Renal cortex interstitium (tissue), 11 donors: ENCODE data around the gene CTNND2. TPM values are rescaled to one million over a fixed set of nuclear protein-coding genes. Genes with fewer than 3 reads are reported as not detected.

ENCODE experiments used
- DNase-seq, 11 donors: peaks; one replicate each; pipeline ENCODE4 v3.0.0-alpha.2; 2013; ENCODE audit warnings: low read depth in 9 of 11, low spot score in 4 of 11; ENCODE audit errors: extremely low read depth in 1 of 11
- polyA plus RNA-seq, 3 donors: library from polyadenylated mRNA; unstranded; fragments of 120-200 nt; gene quantifications; one replicate each; pipeline ENCODE4 v1.2.1, GENCODE V29; 2013; ENCODE audit not compliant: insufficient read length in 3 of 3

CTNND2 gene
- polyA plus RNA-seq, 3 donors, result 2.0 to 2.4 (median 2.3) TPM

DNA sequence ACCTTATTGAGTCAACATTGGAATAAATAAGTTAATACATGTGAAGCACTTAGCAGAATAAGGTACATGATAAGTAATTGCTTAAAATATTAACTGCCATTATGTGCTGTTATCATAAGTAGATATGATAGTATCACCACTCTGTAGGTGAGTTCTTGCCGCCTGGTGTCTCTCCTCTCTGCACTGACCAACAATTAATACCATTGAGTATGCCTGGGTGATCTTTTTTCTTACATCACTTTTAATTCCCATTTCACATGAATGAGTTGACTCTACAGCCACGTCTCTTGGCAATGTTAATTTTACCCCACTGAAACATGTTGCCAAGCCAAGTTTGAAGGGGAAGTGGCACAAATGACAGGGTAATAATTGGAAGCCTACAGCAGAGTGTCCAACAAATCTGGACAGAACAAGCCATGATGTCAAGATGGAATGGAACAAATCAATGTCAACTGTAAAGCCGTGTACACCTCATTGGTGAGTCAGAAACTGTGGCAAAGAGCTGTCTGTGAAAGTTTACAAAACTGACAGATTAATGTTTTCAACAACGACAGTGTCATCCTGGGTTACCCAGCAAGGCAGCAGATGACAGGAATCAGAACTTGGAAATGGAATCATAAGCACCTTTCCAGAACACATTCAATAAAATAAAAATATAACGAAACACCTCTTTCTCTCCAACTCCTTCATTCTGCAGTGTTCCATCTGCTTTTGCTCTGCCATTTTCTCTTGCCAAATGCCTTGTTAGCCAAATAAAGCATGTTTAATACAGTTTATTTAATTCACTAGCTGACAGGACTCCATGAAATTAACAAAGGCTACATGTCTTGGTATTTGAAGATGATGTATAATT, 330.9 kb downstream of the CTNND2 start:
- no peak for DNase-seq

DNA sequence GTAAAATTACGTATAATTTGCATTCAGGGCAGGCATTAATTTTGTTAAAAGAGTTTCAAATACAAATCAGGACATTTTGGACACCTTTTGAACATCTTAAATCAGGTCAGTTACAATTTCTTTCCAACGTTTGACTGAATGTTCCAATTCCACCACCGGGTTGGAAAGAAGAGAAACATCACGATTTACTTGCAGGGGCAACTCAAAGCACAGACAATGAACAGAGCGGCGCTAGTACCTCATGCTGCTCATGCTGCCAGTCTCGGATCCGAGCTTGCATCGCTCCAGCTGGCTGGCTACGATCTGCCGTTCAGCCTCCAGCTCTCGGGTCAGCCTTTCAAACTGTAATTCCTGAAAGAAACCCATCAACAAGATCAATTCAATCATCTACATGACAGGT, 339.5 kb downstream of the CTNND2 start:
- DNase-seq, result no peak

DNA sequence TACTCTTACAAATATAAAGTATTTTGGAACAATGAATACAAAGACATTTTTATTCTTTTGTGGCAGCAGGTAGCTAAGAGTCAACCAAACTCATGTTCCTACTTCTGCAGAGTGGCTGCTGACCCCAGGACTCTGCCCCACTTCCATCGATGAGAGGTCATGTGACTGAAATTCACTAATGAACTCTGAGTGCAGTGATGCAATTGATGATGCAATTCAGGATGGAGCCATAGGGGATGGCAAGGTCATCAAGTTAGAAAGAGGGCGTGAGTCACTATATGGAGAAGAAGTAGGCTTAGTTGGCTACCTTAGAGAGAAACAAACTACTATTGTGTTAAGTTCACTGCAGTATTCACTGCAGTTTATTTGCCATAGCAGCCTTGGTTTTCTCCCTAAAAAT, 340.4 kb downstream of the CTNND2 start:
- DNase-seq, result no peak

DNA sequence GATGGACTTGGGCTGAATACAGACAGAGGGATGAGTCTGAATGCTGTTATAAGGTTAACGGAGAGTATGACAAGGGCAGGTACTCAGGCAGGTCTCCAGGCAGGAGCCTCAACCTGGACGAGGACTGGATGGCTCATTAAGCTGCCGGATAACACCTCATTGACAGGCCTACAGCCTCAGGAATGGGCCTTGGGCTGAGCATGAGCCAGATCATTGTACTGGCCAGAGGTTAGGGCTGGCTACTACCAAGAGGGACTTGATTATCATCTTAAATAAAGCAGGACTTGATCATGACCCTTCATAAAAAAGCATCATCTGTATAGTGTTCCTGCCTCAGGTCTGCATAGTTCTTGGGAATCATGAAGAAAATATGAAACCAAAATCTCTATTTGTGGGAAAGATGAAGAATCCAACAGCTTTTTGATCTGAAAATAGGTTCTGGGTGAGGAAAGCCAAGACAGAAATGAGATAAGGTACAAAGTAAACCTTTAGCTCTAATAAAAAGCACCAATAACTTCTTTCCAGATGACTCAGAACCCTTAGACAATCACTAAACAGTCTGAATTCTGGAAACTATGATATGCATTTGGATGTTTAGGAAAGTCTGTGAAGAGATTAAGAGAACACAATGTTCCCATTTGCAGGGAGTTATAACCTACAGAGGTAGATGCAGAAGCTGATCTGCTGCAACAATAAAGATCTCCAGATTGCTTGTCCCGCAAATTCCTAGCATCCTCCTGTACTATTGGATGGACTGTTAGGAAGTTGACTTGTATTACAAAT, 343.1 kb downstream of the CTNND2 start:
- DNase-seq, result no peak

DNA sequence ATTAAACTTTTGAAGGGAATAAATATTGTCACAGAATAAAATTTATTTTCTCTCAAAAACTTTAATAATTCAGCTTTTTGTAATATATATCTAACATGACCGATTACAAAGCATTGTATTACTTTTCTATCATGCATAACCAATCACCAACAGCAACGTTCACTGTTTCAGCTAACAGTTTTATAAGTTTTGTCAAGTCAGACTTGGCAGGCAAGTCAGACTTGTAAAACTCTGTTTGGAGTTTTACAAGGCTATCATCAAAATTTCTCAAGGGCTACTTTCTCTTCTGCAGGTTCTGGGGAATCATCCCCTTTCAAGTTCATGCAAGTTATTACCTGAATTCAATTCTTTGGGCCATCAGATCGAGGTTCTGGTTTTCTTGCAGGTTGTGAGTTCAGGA, 347.2 kb downstream of the CTNND2 start:
- DNase-seq, result no peak

DNA sequence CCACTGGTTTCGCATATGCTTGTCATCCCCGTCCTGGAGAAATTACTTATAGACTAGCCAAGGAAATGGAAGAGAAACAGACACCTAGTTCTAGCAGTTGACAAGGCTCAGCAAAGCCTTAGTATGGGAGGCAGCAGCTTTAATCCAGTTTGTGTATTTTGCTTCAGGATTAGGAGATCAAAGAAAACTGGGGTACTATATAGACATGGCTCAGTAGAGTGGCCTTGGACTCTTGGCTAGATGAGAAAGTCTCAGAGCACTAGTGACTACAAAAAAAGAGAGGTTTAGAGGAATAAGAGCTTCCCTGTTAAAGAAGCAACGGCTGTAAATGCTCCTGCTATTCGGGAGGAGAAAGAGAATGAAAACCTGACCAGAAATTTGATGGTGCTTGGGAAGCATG, 349.1 kb downstream of the CTNND2 start:
- DNase-seq, result no peak

DNA sequence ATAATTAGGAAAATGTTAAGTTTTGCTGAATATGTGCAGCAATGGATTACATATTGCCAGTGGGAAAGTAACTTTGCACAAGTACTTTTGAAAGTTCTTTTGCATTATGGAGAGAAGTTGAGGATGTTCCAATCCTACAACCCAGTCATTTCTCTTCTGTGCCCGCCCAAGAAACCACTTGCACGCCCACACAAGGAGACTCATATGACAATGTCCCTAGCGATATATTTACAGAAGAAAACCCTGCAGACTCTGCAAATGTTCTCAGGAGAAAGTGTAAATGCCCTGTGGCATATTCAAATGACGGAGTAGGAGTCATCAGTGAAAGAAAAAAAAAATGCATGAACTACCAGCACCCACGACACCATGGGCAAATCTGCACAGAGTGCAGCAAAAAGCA, 356.5 kb downstream of the CTNND2 start:
- no peak for DNase-seq

DNA sequence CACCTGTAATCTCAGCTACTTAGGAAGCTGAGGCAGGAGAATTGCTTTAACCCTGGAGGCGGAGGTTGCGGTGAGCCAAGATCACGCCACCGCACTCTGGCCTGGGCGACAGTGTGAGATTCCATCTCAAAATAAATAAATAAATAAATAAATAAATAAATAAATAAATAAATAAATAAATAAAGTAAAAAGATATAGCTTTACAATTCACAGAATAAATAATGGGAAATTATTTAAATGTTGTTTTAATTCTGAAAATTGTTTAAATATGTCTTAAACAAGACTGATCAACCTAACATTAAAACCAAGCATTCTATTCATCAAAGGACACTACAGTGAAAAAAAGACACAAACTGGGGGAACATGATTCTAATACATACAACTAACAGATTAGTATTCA, 357.1 kb downstream of the CTNND2 start:
- DNase-seq, result no peak

DNA sequence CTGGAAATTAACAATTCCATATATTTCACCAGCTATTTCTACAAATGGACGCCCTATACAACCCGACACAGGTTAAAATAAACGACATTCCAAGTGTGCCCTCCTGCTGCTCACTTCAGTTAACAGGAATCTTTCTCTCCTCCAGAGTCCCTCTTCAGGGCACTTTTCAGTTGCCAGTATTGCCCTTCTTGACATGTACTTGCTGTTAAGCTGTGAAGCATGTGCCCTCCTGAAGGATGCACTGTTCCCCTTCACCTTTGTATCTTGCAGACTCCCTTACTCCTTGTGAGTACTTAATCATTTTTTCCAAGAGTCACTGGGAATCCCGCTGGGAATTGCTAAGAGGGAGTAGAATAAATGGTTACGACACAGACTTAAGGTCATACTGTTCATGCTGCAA, 364.1 kb downstream of the CTNND2 start:
- no peak for DNase-seq

DNA sequence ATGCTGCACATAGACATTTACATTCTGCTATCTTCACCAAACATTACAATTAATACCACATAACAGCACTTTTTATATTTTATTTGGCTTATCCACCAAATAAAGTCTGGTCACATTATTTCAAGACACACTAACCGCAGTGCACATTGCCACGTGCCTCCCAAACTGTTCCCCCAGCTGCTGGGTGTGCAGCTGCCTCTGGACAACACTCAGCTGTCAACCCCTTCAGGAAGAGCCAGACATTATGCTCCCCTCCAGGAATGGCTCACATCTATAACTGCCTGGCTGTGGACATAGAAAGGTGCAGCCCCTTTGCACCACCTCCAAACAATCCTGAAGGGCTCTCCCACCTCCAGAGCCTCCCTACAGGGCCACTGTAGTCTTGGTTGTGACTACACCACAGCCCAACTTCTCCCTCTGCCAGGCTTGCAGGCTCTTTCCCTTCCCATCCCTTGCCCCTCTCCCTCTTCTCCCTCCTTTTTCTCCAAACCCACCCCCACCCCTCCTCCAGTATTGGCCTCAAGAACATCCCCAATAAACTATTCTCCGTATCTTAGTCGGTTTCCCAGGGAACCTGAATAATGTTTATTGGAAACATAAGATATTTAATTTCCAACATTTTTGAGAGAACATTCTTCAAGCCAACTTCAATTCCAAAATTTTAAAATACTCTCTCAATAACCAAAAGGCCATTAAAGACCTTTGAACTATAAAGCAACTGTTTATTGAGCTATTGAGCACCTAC, 372.3 kb downstream of the CTNND2 start:
- no peak for DNase-seq

DNA sequence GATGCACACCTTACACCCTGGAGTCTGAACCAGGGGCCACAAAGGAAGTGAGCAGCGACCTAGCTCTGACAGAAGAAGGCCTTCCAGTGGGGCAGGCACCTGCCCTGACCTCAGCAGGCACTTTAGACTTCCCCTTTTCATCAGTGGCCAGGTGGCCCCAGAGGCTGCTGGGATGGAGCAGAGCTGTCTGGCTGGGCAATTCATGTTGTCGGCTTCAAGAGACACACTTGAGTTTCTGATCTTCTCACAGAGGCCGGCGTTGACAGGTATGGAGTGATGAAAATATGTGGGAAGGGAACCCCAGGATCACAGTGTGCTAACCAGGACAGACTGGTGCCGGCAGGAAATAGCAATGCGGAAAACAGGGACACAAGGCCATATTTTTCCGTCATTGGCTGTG, 375.5 kb downstream of the CTNND2 start:
- DNase-seq, result no peak

DNA sequence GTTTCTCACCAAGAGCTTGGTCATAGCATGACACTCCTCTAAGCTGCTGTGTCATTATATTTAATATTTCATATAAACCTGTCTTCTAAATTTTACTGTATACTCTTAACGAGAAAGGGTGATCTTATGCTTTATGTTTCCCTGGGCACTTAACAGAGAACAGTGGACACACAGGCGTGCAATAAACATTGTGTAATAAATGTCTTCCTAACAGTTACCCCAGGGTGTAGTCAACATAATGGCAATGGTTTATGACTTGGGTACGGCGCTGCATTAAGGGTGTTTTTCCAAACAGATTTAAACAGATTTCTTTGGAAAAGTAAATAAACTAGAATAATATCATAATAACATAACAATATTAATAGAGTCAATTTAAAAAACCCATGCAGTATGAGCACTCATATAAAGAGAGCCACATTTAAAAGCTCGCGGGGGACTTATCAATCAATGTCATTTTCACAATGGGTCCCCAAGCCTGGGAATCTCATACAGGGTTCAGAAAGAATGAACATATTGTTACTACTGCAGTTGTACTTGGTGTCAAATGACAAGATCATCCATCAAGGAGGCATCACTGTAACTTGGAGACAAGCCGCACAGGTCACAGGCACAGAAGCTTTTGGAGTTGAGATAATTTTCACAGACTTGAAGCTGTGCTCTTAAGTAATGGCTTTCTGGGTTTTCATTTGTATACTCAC, 376.4 kb downstream of the CTNND2 start:
- DNase-seq, result no peak

DNA sequence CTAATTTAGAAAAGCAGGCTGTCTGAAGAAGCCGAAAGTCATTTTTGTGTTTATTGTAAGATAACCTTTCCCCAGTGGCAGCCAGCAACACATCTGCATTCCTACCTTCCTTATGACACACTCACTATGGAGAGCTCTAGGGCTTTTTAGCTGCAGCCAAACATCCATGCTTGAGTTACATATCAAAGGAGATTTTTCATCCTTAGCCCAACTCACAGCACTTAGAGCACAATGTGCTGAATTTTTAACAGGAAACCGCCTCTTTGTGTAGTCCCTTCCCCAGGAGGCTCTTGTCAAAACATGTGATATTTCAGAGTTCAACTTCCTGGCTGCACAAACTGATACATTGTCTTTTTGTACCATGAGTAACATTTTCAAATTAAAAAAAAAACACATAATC, 379.2 kb downstream of the CTNND2 start:
- no peak for DNase-seq

DNA sequence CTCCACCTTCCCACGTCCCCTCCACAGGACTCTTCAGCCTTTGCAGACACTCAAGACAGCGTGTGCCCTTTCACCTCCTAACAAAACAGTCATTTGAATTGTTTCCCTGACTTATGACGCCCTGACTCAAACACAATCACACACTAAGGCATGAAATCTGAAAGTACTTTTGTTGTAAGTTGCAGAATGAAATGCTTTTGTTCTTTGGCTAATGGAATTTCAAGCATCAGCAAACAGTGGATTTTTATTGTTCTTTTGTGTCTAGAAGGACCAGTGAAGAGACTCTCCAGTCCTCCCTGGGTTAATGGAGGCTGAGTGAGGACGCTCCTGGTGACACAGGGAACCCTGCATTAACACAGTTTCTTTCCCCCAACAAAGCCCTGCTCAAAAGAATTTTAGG, 380.1 kb downstream of the CTNND2 start:
- no peak for DNase-seq

DNA sequence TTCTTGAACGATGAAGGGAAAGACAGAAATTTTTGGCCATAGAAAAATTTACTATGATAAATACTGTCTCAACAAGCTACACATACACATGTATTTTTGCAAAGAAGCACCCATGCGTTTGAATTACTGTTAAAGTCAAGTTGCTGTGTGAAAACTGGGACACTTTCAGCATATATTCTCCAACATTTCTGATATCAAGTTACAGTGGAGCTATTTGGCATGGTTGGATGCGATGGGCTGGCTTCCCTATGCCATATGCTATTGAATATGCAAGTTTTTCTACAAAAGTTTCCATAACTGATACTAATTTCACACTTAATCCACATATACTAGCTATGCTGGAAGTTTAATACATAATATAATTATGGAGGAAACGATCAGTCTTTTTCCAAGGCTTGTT, 381.4 kb downstream of the CTNND2 start:
- DNase-seq, result no peak

DNA sequence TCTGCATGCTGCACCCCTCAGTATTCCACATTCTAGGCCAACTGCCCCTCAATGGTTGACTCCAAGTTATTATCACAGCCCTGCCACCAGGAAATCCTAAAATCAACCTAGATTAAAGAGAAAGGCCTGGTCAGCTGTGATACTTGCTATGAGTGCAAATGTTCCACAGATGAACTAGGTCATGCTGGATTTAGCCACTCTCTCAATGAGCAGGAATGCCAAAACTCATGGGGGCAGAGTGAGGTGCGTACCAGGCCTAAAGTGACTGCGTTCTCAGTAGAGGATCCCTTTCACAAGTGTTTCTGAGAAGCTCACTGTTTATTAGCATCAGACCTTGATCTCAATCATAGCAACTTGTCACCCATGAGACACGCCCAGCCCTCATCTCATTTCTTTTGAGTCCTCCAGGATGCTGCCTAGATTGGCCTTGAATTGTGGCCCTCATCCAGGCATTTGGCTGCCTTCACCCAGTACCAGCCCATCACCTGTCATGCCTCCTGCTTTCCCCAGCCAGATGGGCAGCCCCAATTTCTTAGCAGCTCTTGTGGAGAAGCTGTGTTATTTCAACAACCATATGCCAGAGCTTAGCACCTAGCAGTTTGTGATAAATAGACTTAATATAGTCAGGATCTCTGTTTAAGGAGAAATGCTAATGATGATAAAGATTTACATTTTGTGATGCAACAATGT, 383.9 kb downstream of the CTNND2 start:
- DNase-seq, result no peak

DNA sequence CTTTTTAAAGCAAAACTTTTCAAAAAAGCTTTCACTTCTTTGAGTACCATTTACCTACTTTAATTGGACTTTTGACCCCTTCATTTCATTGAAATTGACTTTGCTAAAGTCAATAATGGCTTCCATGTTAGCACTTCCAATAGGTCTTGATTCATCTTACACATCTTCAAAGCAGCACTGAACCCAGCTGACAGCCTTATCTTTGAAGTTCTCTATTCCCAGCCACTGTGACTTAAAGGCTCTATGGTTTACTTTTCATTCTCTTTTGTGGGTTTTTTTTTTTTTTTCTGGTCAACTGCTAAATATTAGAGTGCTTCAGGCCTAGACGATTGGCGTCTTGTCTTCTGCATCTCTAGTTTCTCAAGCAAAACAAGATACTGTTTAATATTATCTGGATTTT, 385.0 kb downstream of the CTNND2 start:
- no peak for DNase-seq

DNA sequence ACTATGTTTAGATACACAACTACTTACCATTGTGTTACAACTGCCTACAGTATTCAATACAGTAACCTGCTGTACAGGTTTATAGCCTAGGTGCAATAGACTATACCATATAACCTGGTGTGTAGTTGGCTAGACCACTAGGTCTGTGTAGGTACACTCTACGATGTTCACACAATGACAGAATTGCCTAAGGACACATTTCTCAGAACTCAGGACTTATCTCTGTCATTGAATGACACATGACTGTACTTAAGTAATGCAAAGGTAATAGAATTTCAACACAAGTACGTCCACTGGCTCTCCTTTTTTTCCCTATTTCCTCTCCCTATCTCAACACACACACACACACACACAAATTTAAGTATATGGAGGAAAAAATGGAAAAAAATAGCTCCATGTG, 385.6 kb downstream of the CTNND2 start:
- no peak for DNase-seq
